GM20431 (cell line): ENCODE results near the gene HSF5.

Source experiments
- in situ Hi-C: fragments of 300-500 bp; cut with MseI, MboI; formaldehyde crosslinking; loops from one replicate; pipeline ENCODE4 v1.15.0; 2020; ENCODE audit warnings: low sequenced_read_pairs; ENCODE audit not compliant: unreplicated experiment

Gene HSF5

GRCh38 chr17:58375811-58376210 is 112.4 kb downstream of the HSF5 start:
- in situ Hi-C loops, result no loop called here

- in situ Hi-C loops, result no loop called here
These were observed 113.0 kb downstream of the HSF5 start for GRCh38 chr17:58375256-58375655.

- in situ Hi-C loops, result no loop called here
These were observed 114.3 kb downstream of the HSF5 start for GRCh38 chr17:58373923-58374322.

- in situ Hi-C loops, result no loop called here
These were observed 115.2 kb downstream of the HSF5 start for GRCh38 chr17:58373003-58373402.

GRCh38 chr17:58371300-58371950 is 116.8 kb downstream of the HSF5 start:
- in situ Hi-C loops, result no loop called here

GRCh38 chr17:58370716-58371115 is 117.5 kb downstream of the HSF5 start:
- in situ Hi-C loops, result no loop called here

- in situ Hi-C loops, result no loop called here
These were observed 117.9 kb downstream of the HSF5 start for GRCh38 chr17:58370309-58370708.
